GM18858 (cell line): ENCODE results near the gene NME9.

Experiments used
- ATAC-seq: cut with Tn5 transposase; IDR thresholded peaks from one replicate; pipeline ENCODE4 v1.9.1; 2021; ENCODE audit not compliant: unreplicated experiment

Gene NME9

DNA sequence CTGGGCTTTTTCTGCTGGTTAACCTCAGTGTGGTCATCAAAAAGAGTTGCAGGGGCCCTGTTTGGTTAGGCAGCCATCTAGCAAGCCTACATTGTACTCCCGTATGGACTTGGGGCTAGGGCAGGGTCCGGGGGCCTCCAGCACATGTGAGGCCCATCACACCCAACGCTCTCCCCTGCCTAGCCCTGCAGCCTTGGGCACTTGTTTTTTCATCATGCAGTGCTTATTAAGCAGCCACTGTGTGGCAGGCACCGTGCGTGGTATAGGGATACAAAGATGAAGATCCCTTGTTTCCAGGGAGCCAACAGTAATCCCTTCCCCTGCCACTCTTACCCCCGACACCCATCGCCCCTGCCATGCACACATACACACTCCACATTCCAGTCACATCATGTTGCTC lies 32.9 kb upstream of the NME9 start:
- ATAC-seq = no peak

DNA sequence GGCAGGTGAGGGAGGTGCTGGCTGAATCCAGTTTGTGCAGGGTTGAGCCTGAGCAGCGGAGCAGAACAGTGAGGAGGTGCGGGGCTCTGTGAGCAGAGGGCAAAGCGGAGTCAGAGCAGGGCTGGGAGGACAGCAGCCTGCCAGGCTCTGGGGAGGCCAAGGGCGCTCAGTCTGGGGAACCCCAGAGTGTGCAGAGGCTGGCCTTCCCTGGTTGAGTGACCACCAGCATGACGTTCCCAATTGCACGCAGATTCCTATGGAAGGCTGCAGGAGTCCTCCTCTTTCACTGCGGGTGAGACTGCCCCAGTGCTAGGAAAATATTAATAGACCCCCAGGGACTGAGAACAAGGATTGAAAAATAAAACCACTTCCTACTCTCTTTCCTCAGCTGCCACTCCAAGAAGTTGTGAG lies 31.9 kb upstream of the NME9 start:
- ATAC-seq = no peak

- no peak for ATAC-seq
Measured at GRCh38 chr3:138360869-138361525, 31.3 kb upstream of the NME9 start.

- no peak for ATAC-seq
Measured at GRCh38 chr3:138359919-138360868, 30.5 kb upstream of the NME9 start.

GRCh38 chr3:138359148-138359918 lies 29.7 kb upstream of the NME9 start:
- ATAC-seq = no peak

GRCh38 chr3:138356730-138357405 lies 27.2 kb upstream of the NME9 start:
- ATAC-seq = no peak

DNA sequence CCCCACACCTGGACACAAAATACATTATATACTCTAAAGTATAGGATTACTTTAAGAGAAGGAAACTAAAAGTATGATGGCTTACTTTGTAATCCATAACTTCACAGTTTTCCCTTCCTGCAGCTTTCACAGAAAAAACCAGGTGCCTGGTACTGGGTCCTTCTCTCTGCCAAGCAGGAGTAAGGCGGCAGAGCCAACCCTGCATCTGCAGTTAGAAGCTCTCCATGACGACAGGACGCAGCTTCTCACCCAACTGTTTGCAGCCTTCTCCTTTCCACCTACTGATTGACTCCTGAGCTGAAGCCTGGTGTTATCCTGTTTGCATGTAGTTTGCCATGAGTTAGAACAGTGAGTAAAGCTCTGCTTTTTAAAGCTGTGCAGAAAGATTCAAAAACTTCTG lies 25.4 kb upstream of the NME9 start:
- no peak for ATAC-seq

- ATAC-seq = no peak
Measured at GRCh38 chr3:138354376-138354775, 24.7 kb upstream of the NME9 start.

- ATAC-seq = no peak
Measured at GRCh38 chr3:138351916-138352550, 22.4 kb upstream of the NME9 start.

DNA sequence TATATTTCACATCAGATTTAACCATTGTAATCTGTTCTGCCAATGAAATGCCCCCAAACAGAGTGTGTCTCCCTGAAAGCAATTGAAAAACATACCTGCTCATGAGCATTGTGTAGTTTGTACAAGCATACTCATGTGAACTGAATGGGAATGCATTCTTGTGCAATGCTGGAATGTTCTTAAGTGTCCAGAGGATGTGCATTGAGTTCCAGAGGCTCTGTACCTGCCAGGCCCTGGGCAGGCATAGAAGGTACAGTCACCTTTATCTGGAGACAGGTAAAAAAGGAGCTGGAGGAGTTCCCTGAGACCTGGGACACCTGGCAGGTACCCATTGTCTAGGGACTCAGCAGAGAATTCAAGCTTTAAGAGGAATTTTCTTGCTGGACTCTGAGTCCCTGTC lies 21.5 kb upstream of the NME9 start:
- no peak for ATAC-seq

- no peak for ATAC-seq
Measured at GRCh38 chr3:138349926-138350665, 20.4 kb upstream of the NME9 start.

GRCh38 chr3:138348754-138349739 lies 19.4 kb upstream of the NME9 start:
- no peak for ATAC-seq

DNA sequence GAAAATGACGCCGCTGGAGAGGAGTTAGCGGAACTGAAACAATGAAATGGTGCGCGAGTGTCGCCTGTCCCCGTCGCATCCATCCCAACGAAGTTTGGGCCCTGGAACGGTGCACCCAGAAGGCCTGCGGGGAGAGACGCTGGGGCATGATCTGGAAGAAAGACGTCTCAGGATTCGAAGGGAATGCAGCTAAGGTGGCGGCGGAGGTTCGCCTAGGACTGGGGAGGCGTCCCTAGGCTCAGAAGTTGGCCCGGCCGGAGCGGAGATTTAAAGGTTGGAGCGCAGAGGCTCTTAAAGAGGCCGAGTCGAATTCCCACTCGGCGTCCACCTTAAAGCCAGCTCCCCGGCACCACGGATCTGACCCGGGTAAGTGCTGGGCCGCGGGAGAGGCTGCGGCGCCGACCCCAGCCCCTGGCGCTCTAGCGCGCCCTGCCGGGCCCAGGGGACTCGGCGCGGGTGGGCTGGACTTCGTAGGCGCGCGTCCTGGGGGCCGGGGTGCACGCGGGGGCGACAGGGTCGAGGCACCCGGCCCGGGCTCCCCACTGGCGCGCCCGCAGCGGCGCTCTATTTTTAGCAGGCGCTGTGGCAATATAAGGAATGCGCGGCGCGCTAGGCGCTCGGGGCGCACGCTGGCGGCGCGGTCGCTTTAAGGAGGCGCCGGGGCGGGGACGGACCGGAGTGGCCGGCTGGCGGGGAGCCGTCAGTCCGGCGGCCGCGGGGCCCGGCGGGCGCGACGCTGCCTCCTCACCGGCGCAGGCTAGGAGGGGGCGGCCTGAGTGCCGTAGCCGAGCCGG lies 18.5 kb upstream of the NME9 start, which contains the start of gene MRAS:
Gene MRAS (plus strand): TSS at position 620 of the 794 bp plus-strand sequence. CDS start 24,305 bp downstream, outside the sequence.
- no peak for ATAC-seq

DNA sequence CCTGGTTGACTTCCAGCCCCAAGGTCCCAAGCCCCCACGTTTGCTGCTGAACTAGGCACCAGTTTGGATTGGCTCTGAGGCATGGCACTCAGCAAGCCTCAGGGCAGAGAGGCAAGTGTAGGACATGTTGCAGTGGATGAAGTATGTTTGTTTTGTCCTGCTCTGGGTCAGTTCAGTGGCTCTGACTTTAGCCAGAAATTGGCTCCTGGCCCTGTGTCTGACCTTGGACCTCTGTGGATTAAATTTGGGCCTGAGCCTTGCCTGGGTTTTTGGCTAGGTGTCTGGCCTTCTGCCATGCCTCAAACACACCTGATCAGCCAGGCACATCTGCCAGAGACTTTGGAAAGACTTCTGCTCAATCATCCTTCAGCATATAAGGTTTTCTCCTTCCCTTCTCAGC lies 15.1 kb upstream of the NME9 start:
- ATAC-seq = no peak

GRCh38 chr3:138340511-138340910 lies 10.9 kb upstream of the NME9 start:
- no peak for ATAC-seq

GRCh38 chr3:138338811-138339210 lies 9.2 kb upstream of the NME9 start:
- ATAC-seq = no peak

- ATAC-seq = no peak
Measured at GRCh38 chr3:138338244-138338643, 8.6 kb upstream of the NME9 start.
